GM19239 (cell line): ENCODE measurements around the gene C1orf141.
A peak's percentile ranks its signal among the peaks of the same experiment; 100 is the strongest.
"Not testable (repeated sequence)": the region's sequence is repeated elsewhere in the genome, so short reads cannot be mapped to it uniquely, and the experiment has no call there.

Source experiments
- DNase-seq: peaks from one replicate; pipeline ENCODE4 v3.0.0; 2011; ENCODE audit warnings: low spot score; ENCODE audit not compliant: insufficient read length
- FAIRE-seq: peaks from 2 replicates; lab custom pipeline; 2011; peaks lifted over from hg19 to GRCh38; lab: Jason Lieb, UNC

Gene C1orf141

DNA sequence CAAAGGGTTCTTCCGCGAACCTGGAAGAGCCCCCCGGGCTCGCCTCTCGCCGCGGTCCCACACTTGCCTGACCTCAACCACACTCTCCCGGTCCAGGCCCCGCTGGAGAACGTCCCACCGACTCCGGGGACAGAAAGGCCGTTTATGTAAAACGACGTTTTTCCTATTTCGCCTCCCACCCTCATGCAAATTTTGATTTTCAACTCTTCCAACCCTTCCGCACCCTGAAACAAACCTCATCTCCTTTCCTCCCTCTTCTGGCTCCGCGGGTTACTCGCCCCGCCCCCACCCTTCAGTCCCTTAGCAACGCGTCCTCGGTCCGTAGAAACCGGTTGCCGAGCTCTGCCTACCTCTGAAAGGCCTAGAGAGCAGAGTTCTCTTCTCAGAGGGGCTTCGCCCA, at the start of gene C1orf141:
Gene C1orf141, minus strand, starts transcription at position 276 of the 400 bp plus-strand sequence. CDS start 7,730 bp downstream, outside the sequence.
- no peak for DNase-seq
- no peak for FAIRE-seq

DNA sequence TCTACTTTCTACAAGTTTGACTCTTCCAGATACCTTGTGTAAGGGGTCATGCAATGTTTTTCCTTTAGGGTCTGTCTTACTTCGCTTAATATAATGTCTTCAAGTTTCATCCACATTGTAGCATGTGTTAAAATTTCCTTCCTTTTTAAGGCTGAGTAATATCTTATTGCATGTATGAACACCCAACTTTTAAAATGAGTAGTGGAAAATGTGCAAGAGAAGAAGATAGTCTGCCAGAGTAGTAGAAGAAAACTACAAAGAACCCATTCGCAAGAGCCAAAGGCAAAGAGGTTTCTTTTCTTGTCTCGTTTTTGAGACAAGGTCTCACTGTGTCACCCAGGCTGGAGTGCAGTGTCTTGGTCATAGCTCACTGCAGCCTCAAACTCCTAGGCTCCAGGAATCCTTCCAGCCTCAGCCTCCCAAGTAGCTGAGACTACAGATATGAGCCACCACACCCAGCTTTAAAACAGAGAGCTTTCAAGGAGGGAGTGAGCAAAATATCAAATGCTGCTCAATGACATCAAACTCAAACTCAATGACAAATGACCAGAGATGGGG, 40.8 kb upstream of the C1orf141 start:
- FAIRE-seq = no peak
- DNase-seq = no peak

DNA sequence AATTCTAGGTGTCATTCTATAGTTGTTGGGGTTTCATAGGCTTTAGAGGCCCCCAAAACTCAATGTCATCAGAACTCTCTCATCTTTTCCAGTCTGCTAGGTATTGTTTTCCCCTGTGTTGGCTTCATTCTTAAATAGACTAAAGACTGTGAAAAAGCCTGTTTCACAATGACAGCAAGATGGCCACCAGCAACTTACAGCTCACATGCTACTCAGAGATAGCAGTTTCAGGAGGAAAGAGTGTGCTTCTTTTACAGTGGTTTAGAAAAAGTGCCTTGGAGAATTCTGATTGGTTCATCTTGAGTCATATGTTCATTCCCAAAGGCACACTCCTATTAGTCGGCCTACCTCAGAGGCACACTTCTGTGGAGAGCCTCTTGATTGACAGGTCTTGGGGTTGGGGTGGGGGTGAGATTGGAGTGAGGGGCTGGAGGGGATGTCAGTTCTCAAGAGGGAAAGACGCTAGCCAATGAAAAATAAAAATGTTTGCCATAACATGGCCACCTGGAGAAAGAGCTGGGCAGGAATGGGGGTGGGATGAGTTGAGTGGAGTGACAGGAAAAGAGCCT, 40.0 kb upstream of the C1orf141 start:
- DNase-seq = no peak
- FAIRE-seq = peak; percentile 94

DNA sequence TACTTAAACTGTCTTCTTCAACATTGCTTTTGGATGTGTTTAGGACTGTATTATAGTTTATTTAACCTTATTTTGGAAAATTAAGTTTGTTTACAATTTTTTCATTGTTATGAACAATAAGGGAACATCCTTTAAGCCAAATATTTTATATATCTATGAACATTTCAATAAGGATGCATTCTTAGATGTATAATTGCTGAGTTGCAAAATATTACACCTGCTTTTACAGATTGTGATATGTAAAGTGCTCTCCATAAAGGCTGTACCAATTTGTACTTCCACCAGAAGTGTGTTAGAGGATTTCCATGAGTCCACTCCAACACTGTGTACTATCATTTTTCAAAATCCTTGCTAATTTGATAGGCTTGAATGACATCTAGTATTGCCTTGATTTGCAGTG, 39.2 kb upstream of the C1orf141 start:
- peak; percentile 31 for FAIRE-seq
- DNase-seq = no peak

DNA sequence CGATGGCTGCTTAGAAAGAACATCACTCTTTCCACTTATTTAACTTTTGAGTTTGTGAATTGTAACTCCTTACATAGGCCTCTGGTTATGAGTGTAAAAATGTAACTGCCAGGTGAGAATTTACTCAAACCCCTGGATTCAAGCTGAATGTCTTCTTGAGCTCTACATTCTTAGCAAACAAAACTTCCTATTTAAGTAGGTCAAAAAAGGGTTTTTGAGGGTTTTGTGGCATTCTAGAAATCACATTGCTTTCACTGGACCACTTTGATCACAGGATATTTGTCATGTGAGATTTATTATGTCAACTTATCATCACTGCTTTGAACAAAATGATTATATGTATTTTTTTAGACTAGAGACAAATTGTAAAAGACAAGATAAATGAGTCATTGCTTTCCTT, 37.2 kb upstream of the C1orf141 start:
- DNase-seq (no peak), FAIRE-seq (peak; percentile 70)

DNA sequence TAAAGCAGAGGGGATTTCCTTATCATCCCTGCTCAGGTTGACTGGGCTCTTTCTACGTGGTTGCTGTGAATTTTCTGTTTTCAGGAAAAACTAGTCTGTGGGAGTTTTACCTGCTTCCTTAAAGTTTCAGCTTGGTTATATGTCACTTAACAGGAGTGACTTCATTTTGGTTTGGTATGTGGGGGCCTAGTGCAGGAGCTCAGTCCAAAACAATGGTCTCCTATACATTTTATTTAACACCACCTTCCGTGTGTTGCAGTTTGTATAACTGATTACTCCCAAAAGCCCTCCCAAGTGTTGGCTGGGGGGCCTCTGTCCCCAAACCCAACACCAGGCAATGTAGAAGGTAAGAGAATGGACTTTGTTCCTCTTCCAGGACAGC, 36.8 kb upstream of the C1orf141 start:
- no peak for DNase-seq
- FAIRE-seq = peak; percentile 85

DNA sequence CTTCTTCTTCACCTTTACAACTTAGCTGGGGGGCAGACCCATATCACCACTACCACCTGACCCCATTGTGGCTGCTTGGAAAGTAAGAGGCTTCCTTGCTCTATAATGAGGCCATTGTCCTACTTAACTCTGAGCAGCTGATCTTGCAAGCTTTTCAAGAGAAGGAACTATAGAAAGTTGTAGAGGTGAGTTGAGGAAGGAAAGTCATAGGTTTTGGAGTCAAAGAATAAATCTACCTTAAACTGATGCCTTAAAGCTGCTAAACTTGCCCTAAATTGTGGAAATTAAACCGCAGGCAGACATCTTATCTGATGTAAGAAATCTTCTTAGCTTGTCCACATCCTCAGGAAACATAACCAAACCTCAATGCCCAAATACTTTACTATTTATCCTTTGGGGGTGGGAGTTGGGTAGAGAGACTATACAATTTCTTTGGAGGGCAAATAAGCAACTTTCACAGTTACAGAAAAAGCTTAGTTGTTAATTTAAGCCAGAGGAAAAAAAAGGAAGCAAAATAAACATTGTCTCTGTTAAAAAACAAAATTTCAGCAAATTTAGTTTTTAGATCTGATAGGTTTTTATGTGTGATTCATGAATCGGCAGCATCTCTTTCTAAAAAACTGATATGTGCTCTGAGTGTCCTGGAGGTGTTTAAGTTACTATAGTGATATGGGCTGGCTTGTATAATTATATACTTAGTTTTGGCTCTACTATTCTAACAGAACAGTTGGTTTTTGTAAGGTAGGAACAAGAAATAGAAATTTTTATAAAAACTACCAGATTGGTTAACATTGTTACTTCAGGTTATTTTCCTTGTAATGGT, 36.2 kb upstream of the C1orf141 start:
- DNase-seq (no peak), FAIRE-seq (no peak)

DNA sequence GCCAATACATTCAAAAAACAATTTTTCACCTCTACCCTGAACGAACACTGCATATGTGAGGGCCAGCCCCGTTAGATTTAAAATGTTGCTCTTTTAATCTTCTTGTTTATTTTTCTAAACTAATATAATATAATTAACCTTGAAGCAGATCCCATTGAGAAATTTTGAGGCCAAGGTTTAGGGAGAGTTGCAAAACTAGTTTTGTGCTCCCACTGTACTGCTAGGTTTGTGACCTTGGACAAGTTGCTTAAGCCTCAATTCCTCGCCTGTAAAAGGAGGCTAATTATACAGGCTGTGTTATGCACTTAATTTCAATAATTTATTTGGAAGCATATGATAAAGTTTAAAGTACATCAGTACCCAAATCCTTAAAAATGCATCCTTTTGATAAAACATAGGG, 35.2 kb upstream of the C1orf141 start:
- FAIRE-seq = peak; percentile 54
- no peak for DNase-seq

DNA sequence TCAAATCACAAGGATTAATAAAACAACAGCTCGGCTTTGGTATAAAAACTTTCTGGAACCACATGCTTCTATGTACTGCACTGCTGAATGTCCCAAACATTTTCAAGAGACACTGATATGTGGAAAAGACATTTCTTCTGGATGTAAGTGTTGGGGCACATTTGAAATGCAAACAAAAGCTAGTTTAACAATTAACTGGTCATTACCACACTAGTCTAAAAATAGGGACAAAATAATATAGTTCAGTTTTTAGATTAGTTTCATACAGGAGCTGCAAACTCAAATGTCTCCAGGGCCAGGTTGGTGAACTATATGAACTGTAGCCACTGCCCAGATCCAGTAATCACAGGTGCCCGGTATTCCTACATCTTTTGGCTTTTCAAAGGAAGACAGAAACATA, 34.7 kb upstream of the C1orf141 start:
- DNase-seq (no peak), FAIRE-seq (peak; percentile 83)

DNA sequence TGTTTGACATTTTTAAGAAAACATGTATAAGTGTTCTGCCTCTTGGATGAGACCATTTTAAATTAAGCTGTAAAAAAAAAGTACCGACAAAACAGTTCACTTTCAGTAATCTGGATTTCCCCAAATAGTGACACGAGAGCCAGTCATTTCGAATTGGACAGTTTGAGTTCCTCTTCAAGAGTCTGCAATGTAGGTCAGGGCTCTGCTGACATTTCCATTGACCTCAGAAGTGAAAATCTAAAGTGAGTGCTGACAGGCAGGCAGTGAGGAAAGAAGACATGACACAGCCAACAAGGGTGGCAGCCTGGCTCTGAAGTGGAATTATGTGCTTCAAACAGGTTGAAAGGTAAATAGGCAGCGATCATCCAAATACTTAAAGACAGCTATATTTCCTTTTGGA, 31.4 kb upstream of the C1orf141 start, which contains the start of gene IL23R:
Gene IL23R, plus strand, starts transcription at position 259 of the 400 bp plus-strand sequence. CDS start 1,667 bp downstream, outside the sequence.
- FAIRE-seq = peak; percentile 96
- DNase-seq = peak; percentile 32

DNA sequence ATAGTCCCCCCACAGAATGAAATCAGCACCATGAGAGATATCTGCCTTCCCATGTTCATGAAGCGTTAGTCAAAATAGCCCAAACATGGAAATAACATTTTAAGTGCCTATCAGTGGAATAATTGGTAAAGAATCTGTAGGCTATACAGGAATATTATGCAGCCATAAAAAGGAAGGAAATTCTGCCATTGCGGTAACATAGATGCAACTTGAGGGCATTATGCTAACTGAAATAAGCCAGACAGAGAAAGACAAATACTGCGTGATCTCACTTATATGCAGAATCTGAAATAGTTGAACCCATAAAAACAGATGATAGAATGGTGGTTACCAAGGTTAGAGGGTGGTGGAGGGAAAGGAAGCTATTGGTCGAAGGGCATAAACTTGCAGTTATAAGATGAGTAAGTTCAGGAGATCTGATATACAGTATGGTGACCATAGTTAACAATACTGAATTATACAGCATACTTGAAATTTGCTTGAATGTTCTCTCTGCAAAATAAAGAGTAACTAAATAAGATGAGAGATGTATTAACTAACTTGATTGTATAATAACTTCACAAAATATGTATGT, 30.8 kb upstream of the C1orf141 start:
- DNase-seq (no peak), FAIRE-seq (no peak)

DNA sequence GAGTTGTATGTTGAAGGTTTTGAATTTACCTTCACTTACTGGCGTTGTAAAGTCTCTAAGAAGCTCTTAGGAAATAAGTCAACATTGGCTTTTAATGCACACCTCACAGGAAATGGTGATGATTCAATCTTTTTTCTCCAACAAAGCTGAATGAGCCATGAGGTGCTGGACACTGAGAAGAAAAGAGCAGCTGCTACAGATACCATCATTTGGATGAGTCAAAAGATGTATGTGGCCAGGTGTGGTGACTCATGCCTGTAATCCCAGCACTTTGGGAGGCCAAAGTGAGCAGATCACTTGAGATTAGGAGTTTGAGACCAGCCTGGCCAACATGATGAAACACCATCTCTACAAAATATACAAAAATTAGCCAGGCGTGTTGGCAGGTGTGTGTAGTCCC, 28.2 kb upstream of the C1orf141 start:
- peak; percentile 76 for FAIRE-seq
- DNase-seq = no peak

DNA sequence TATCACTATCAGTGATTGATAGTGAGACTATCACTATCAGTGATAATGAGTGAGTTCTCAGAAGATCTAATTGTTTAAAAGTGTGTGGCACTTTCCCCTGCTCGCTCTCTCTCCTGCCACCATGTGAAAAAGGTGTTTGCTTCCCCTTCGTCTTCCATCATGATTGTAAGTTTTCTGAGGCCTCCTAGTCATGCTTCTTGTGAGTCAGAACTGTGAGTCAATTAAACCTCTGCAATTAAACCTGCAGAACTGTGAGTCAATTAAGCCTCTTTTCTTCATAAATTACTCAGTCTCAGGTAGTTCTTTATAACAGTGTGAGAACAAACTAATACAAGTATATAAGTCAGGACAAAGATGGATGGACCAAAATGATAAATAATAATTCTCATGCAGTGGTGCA, 24.5 kb upstream of the C1orf141 start:
- DNase-seq (no peak), FAIRE-seq (no peak)

DNA sequence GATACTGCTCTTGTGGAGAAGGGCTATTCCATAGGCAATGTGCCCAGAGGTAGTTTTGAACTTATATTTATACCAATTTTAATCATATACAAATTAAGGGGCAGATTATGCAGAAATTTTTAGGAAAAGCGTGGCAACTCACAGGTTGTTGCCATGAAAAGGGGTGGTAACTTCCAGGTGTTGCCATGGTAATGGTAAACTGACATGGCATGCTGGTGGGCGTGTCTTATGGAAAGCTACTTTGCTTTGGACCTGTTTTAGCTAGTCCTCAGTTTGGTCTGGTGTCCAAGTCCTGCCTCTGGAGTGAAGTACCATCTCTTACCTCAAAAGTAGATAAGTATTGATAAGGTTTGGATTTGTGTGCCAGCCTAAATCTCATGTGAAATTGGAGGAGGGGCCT, 23.6 kb upstream of the C1orf141 start:
- DNase-seq = no peak
- FAIRE-seq = no peak

DNA sequence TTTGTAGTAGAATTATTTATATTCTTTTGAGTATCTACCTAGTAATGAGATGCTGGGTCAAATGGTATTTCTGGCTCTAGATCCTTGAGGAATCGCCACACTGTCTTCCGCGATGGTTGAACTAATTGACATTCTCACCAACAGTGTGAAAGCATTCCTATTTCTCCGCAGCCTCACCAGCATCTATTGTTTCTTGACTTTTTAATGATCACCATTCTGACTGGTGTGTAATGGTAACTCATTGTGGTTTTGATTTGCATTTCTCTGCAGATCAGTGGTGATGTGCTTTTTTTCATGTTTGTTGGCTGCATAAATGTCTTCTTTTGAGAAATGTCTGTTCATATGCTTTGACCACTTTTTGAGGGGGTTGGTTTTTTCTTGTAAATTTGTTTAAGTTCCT, 16.2 kb upstream of the C1orf141 start:
- FAIRE-seq (no peak), DNase-seq (no peak)

DNA sequence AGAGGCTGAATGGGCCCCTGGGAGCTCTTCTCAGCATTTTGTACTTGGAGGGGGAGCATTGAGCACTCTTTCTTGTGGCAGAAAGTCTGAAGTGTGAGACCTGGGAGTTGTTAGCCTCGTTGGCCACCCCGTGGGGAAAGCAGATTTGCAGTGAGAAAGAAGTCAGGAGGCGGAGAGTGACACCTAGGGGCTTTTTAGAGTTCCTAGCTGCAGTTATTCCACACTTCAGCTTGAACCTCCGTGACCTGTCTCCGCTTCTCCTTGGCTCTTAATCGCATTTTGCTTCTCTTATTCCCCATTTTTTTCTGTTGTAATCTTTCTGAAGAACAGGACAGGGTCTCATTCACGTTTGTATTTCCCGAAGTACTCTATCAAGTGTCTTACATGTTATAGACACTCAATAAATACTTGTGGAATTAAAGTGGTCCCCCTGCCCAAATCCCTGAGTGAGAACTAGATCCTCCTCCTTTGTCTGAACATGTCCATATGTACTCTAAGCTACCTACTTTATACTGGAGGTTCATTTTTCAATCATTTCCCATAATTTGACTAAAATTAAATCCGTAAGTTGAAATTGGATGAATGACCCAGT, 14.5 kb upstream of the C1orf141 start:
- DNase-seq (peak; percentile 52), FAIRE-seq (peak; percentile 93)

DNA sequence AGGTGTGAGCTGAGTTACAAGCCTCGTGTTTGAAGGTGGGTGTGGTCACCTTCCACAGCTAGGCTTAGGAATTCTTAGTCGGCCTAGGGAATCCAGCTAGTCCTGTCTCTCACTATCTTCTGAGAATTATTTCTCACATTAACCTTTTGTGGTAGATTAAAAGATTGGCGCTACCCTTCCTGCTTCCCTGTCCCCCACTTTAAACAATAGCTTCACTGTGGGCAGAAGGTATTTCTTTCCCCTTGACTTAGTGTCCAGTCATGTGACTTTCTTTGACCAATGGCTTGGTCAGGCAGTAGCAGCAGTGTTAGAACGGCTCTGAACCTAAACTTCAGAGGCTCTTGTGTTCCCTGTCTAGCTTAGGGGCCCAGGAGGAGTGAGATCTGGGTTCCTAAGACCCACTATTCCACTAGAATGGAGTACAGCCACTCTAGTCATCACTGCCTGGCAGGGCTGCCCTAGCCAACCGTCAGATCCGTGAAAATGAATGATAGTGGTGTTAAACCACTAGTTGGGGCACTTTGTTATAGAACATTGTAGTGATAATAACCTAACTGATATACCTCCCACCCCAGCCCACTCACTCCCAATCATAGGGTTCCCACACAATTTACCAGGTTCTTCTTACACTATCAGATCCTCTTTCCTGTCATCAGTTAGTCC, 13.9 kb upstream of the C1orf141 start:
- DNase-seq (no peak), FAIRE-seq (no peak)

DNA sequence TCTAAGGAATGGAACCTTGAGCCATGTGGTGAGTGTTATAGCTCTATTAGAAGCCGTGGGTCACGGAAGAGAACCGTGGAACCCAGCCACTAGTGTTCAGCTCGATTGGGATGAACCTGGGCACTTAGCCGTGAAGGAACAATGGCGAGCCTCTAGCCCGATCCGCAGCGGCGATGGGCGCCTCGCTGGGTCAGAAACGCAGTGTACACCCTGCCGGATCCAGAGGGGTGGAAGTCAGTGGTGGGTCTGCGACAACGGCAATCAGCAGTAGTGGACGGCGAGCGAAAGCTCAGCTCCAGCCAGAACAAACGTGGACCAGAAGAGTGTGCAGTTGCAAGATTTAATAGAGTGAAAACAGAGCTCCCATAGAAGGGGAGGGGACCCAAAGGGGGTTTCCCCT, 13.2 kb upstream of the C1orf141 start:
- DNase-seq, FAIRE-seq: not testable (repeated sequence)

DNA sequence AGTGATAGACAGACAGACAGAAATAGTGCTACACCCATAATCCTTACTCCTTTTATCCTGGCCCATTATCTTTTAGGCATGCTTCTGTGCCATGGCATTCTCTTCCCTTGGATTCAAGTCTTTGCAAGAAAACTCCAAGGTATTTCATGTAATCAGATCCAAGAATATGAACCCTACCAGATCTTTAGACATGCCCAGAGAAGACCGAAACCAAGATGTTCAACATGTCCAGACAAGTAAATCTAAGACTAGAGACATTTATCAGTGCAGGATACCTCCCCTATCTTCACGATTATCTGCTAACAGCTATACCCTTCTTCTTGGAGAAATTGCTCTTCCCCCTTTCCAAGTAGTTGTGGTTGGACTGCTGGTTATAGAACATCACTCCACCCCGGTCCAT, 11.8 kb upstream of the C1orf141 start:
- DNase-seq = no peak

DNA sequence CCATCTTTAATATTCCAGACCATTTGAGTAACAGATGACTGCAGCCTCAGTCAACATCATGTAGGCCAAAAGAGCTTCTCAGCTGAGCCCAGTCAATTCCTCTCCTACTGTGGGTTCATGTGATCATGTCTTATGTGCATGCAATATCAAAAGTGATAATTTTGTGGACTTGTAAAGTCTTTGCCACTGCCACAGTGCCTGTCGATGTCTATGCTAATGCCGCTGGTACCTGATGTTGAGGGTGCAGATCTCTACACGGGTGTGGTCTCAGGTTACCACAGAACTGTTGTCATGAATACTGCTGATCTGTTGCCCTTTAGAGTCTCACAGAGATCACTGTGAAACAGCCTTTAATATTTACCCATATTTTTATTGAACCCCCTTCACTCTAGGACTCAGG, 11.3 kb upstream of the C1orf141 start:
- DNase-seq = no peak
- FAIRE-seq = no peak

More for the DNA sequence above, 11.8 kb upstream of the C1orf141 start:
- peak; percentile 56 for FAIRE-seq
